Measurements from ENCODE around the gene JARID2. TPM values are rescaled to one million over a fixed set of nuclear protein-coding genes. Genes with fewer than 3 reads are reported as not detected.

Gene JARID2
- total and polyA plus RNA-seq, 10 of the 15 experiments (the other 5 are each of a cell fraction or from before 2014, with no cell fraction given) = 4.2 to 21.6 (median 11.7) TPM

DNA sequence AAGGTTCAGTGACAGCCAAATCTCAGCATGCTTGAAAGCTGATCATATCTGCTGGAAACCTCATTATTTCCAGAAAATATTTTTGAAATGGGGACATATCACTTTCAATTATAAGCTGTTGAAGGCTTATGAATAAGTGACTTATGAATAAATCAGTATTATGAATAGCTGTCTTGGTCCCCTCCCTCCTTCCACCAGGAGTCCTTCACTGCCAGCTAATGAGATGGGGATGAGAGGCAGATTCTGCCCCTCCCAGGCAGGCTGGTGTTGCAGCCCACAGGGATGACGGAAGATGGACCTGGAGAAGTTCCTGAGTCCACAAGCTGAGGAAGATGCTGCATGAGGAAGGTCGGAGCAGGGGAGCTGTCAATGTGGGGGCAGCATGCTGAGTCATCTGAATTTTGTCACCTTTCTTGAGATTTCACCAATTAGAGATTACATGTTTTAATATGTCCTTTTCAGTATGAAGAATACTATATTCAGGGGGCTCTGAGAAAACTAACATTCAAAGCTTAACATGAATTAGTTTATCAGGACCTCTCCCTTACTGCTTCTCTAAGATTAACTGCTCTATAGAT lies 304.8 kb downstream of the JARID2 start:
- no peak overlapping the region for H3K9ac ChIP-seq (ENCODE audit: control insufficient read depth, insufficient read depth, low read length)
- H3K79me2 ChIP-seq (ENCODE audit: control insufficient read depth, insufficient read depth, low read length) = no peaks in the 10 kb centered on the region; the same call in 1 of the 2 replicates
- 94% methylated on average over 2 of the region's 2 CpGs for WGBS (ENCODE audit: insufficient coverage, insufficient replicate concordance, low lambda C conversion rate, missing lambda C conversion rate)
- FAIRE-seq (no peak), DNase-seq (ENCODE audit: low read depth, low spot score) (no peak), ATAC-seq (no peak)
- no peaks in the 10 kb centered on the region for H4K20me1 ChIP-seq (ENCODE audit: control insufficient read depth, insufficient read depth)
- TF ChIP-seq BACH1 (IDR thresholded peaks at IDR 0.05; ENCODE audit: borderline replicate concordance) (no peak), RUNX3 (IDR thresholded peaks at IDR 0.05; ENCODE audit: low read length) (no peak), FOXK2 (IDR thresholded peaks at IDR 0.05) (no peak), CHD1 (IDR thresholded peaks at IDR 0.05; ENCODE audit: low read depth, low read length) (no peak), SMAD5 (IDR thresholded peaks at IDR 0.05; ENCODE audit: low read depth) (no peak), STAT1 (conservative IDR thresholded peaks at IDR 0.05) (no peak), CHD2 (IDR thresholded peaks at IDR 0.05; ENCODE audit: borderline replicate concordance, low read depth, low read length) (no peak), ZNF622 (IDR thresholded peaks at IDR 0.05) (no peak), HCFC1 (IDR thresholded peaks at IDR 0.05; ENCODE audit: low read length) (no peak), PAX8 (IDR thresholded peaks at IDR 0.05) (no peak), SMAD1 (IDR thresholded peaks at IDR 0.05; ENCODE audit: low read depth, partially characterized antibody) (no peak), MTA2 (IDR thresholded peaks at IDR 0.05; ENCODE audit: low read depth) (no peak), BHLHE40 (IDR thresholded peaks at IDR 0.05; ENCODE audit: borderline replicate concordance in 1 of 2, low read depth in 2 of 2, low read length in 1 of 2) (no peak)
- TF ChIP-seq, protein P1, sequence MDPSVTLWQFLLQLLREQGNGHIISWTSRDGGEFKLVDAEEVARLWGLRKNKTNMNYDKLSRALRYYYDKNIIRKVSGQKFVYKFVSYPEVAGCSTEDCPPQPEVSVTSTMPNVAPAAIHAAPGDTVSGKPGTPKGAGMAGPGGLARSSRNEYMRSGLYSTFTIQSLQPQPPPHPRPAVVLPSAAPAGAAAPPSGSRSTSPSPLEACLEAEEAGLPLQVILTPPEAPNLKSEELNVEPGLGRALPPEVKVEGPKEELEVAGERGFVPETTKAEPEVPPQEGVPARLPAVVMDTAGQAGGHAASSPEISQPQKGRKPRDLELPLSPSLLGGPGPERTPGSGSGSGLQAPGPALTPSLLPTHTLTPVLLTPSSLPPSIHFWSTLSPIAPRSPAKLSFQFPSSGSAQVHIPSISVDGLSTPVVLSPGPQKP (IDR thresholded peaks at IDR 0.05; ENCODE audit: low read depth, low read length) = no peak
- H3K36me3 ChIP-seq (ENCODE audit: control insufficient read depth in 2 of 2, insufficient read depth in 2 of 2, low read length in 1 of 2) = peaks cover 0 to 3% of the 10 kb centered on the region in 2 experiments; a peak in 3 of 4 replicates
- in situ Hi-C loops (cut with MboI) (no loop called here), intact Hi-C loops (cut with micrococcal nuclease; ENCODE audit: unreplicated experiment) (no loop called here)
- H3K27ac ChIP-seq (ENCODE audit: control insufficient read depth, insufficient read depth) = no peak overlapping the region
- H3K4me1 ChIP-seq (ENCODE audit: control insufficient read depth, insufficient read depth, low read length) = peaks cover 7% of the 10 kb centered on the region
- CTCF ChIA-PET = interaction anchor here (0.7 to 2.1 kb wide), 9 partner anchors 20 to 659 kb away, joined by 3 to 6 read pairs (median 3); no protein-coding TSS in a partner anchor
- no peaks in the 10 kb centered on the region for H3K27me3 ChIP-seq (replicated peaks in 1 of 2; ENCODE audit: control insufficient read depth in 2 of 2, insufficient read depth in 2 of 2, low read length in 1 of 2)
- no peak overlapping the region for H2AFZ ChIP-seq (ENCODE audit: control insufficient read depth, low read depth, low read length)
- no TSS peak for BruUV-seq (replicated peaks)
- RAD21 ChIA-PET (ENCODE audit: unreplicated experiment) = interaction anchor here (0.5 to 1.2 kb wide), 5 partner anchors 70 to 655 kb away, joined by 3 read pairs; no protein-coding TSS in a partner anchor
- POLR2A ChIA-PET = interaction anchor here (0.6 kb wide), 1 partner anchor 112 kb away, joined by 5 read pairs; no protein-coding TSS in a partner anchor
- SMC1A ChIA-PET (ENCODE audit: uncharacterized antibody, unreplicated experiment) = interaction anchor here (0.8 to 3.2 kb wide), 8 partner anchors 9 to 72 kb away, joined by 3 to 13 read pairs (median 4); no protein-coding TSS in a partner anchor
- no peaks in the 10 kb centered on the region for H3K9me3 ChIP-seq (replicated peaks; ENCODE audit: control insufficient read depth, insufficient read depth, low read length)
- no peak overlapping the region for H3K4me3 ChIP-seq
- no peak overlapping the region for H3K4me2 ChIP-seq (ENCODE audit: control insufficient read depth, insufficient read depth)
